ENCODE results near the gene MYMX. TPM values are rescaled to one million over a fixed set of nuclear protein-coding genes. Genes with fewer than 3 reads are reported as not detected.

The MYMX gene
- total RNA-seq, 1 experiment from 2014 or later, result not detected

DNA sequence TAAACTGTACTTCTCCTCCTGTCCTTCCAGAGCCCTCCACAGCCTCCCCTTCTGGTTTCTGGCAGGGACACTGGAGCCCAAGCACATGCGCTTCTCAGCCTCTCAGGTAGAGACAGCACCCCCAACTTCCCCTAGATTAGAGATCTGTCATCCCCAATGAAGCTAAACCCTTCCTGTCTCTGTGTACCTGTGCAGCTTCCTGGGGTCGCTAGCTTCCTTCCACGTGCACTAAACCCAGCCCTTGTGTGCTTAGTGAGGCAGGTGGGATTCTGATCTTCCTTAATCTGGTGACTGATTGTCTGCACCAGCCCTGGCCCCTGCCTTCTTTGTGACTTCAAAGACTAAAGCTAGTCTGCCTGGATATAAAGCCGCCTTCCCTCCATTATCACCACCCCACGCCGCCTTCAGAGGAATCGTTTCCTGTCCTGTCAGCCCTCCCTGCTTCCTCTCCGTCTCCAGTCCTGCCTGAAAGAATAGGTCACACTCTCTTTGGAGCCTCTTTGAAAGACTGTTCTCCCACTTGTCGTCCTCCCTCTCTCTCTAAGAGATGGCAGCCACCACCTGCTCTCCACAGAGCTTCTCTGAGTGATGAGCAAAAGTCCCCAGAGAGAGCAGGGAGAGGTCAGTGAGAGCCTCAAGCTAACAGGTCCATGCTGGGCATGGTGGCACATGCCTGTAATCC lies 30.6 kb upstream of the MYMX start:
- no peak overlapping the region for H3K9ac ChIP-seq (ENCODE audit: low read length)
- H3K27me3 ChIP-seq (ENCODE audit: insufficient read depth, low read length), result no peaks in the 10 kb centered on the region
- no peak overlapping the region for H3K4me3 ChIP-seq (replicated peaks in 1 of 2; ENCODE audit: low read depth in 1 of 2, low read length in 2 of 2)
- H4K20me1 ChIP-seq (ENCODE audit: insufficient read depth), result no peaks in the 10 kb centered on the region
- RAD21 ChIA-PET (ENCODE audit: low non-redundant PET in 1 of 2, low total read pairs in 2 of 2, uncharacterized antibody in 2 of 2, unreplicated experiment in 2 of 2), result no interaction called here
- H3K27ac ChIP-seq (ENCODE audit: low read depth, low read length), result no peak overlapping the region
- no peaks in the 10 kb centered on the region for H3K9me3 ChIP-seq (ENCODE audit: control insufficient read depth in 1 of 2, insufficient read depth in 1 of 2, low read depth in 1 of 2, low read length in 2 of 2)
- H3K9me2 ChIP-seq (ENCODE audit: insufficient read depth), result no peaks in the 10 kb centered on the region
- DNase-seq (ENCODE audit: low read depth, low spot score) (no peak), ATAC-seq (no peak)
- TF ChIP-seq MAX (IDR thresholded peaks at IDR 0.05) (no peak), CEBPB (IDR thresholded peaks at IDR 0.05; ENCODE audit: low read depth) (no peak), POLR2AphosphoS5 (IDR thresholded peaks at IDR 0.05; ENCODE audit: low read depth, low read length) (no peak), EZH2phosphoT487 (IDR thresholded peaks at IDR 0.05; ENCODE audit: borderline replicate concordance) (no peak), YY1 (IDR thresholded peaks at IDR 0.05; ENCODE audit: extremely low read depth, insufficient replicate concordance, low read depth, low read length) (no peak)
- TF ChIP-seq, protein P1, sequence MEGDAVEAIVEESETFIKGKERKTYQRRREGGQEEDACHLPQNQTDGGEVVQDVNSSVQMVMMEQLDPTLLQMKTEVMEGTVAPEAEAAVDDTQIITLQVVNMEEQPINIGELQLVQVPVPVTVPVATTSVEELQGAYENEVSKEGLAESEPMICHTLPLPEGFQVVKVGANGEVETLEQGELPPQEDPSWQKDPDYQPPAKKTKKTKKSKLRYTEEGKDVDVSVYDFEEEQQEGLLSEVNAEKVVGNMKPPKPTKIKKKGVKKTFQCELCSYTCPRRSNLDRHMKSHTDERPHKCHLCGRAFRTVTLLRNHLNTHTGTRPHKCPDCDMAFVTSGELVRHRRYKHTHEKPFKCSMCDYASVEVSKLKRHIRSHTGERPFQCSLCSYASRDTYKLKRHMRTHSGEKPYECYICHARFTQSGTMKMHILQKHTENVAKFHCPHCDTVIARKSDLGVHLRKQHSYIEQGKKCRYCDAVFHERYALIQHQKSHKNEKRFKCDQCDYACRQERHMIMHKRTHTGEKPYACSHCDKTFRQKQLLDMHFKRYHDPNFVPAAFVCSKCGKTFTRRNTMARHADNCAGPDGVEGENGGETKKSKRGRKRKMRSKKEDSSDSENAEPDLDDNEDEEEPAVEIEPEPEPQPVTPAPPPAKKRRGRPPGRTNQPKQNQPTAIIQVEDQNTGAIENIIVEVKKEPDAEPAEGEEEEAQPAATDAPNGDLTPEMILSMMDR (IDR thresholded peaks at IDR 0.05 in 2 of 3, conservative IDR thresholded peaks at IDR 0.05 in 1 of 3; ENCODE audit: borderline replicate concordance in 1 of 3, insufficient read depth in 1 of 3, low read depth in 2 of 3, low read length in 2 of 3), result no peak
- intact Hi-C loops (cut with micrococcal nuclease), result no loop called here
- no peaks in the 10 kb centered on the region for H3K4me1 ChIP-seq (ENCODE audit: control insufficient read depth in 1 of 2, insufficient read depth in 2 of 2, low read length in 2 of 2)
- no TSS peak for BruUV-seq (replicated peaks)
- no peaks in the 10 kb centered on the region for H3K36me3 ChIP-seq (ENCODE audit: control insufficient read depth in 1 of 2, insufficient read depth in 2 of 2, low read length in 2 of 2)
- no peak overlapping the region for H2AFZ ChIP-seq (ENCODE audit: low read depth, low read length, poor library complexity, severe bottlenecking)
- CTCF ChIA-PET, result no interaction called here
- POLR2A ChIA-PET, result no interaction called here
- no peaks in the 10 kb centered on the region for H3K79me2 ChIP-seq (ENCODE audit: insufficient read depth, low read length)
- no peak overlapping the region for H3K4me2 ChIP-seq (ENCODE audit: low read length)

- no peaks in the 10 kb centered on the region for H3K9me2 ChIP-seq (ENCODE audit: insufficient read depth)
- H3K27ac ChIP-seq (ENCODE audit: low read depth, low read length), result no peak overlapping the region
- H4K20me1 ChIP-seq (ENCODE audit: insufficient read depth), result no peaks in the 10 kb centered on the region
- no peaks in the 10 kb centered on the region for H3K4me1 ChIP-seq (ENCODE audit: control insufficient read depth in 1 of 2, insufficient read depth in 2 of 2, low read length in 2 of 2)
- no peaks in the 10 kb centered on the region for H3K27me3 ChIP-seq (ENCODE audit: insufficient read depth, low read length)
- no peaks in the 10 kb centered on the region for H3K79me2 ChIP-seq (ENCODE audit: insufficient read depth, low read length)
- no peak overlapping the region for H2AFZ ChIP-seq (ENCODE audit: low read depth, low read length, poor library complexity, severe bottlenecking)
- CTCF ChIA-PET, result no interaction called here
- DNase-seq (ENCODE audit: low read depth, low spot score) (no peak), ATAC-seq (no peak)
- intact Hi-C loops (cut with micrococcal nuclease), result no loop called here
- H3K36me3 ChIP-seq (ENCODE audit: control insufficient read depth in 1 of 2, insufficient read depth in 2 of 2, low read length in 2 of 2), result no peaks in the 10 kb centered on the region
- H3K4me2 ChIP-seq (ENCODE audit: low read length), result no peak overlapping the region
- BruUV-seq (replicated peaks), result no TSS peak
- POLR2A ChIA-PET, result no interaction called here
- no peak overlapping the region for H3K9ac ChIP-seq (ENCODE audit: low read length)
- no peak overlapping the region for H3K4me3 ChIP-seq (replicated peaks in 1 of 2; ENCODE audit: low read depth in 1 of 2, low read length in 2 of 2)
- H3K9me3 ChIP-seq (ENCODE audit: control insufficient read depth in 1 of 2, insufficient read depth in 1 of 2, low read depth in 1 of 2, low read length in 2 of 2), result no peaks in the 10 kb centered on the region
- TF ChIP-seq CBX3 (IDR thresholded peaks at IDR 0.05; ENCODE audit: low read depth) (no peak), ZFX (IDR thresholded peaks at IDR 0.05) (no peak), ELF1 (IDR thresholded peaks at IDR 0.05; ENCODE audit: borderline replicate concordance, low read depth) (no peak)
- RAD21 ChIA-PET (ENCODE audit: low non-redundant PET in 1 of 2, low total read pairs in 2 of 2, uncharacterized antibody in 2 of 2, unreplicated experiment in 2 of 2), result no interaction called here
Observed at GRCh38 chr6:44186635-44187025, 30.1 kb upstream of the MYMX start.
